Progenitor cell of endocrine pancreas (in vitro differentiated cells): ENCODE data around the gene COL7A1. TPM values are rescaled to one million over a fixed set of nuclear protein-coding genes. Genes with fewer than 3 reads are reported as not detected.

Source experiments
- DNase-seq: peaks from one replicate; pipeline ENCODE4 v3.0.0; 2021; ENCODE audit warnings: low spot score; ENCODE audit not compliant: unreplicated experiment
- H3K27ac Mint-ChIP-seq: 2 replicates; pipeline ENCODE4 v1.8.0; 2021; ENCODE audit warnings: mild to moderate bottlenecking, moderate library complexity, mixed read lengths
- H3K27me3 Mint-ChIP-seq: 2 replicates; pipeline ENCODE4 v1.8.0; 2021; ENCODE audit warnings: mixed read lengths
- H3K36me3 Mint-ChIP-seq: 2 replicates; pipeline ENCODE4 v1.8.0; 2022; ENCODE audit warnings: mixed read lengths; ENCODE audit not compliant: insufficient read depth
- H3K4me1 Mint-ChIP-seq: 2 replicates; pipeline ENCODE4 v1.8.0; 2021; ENCODE audit warnings: low read depth, mixed read lengths
- H3K4me3 Mint-ChIP-seq: 2 replicates; pipeline ENCODE4 v1.8.0; 2021; ENCODE audit warnings: low read depth, mild to moderate bottlenecking, moderate library complexity, mixed read lengths
- H3K9me3 Mint-ChIP-seq: 2 replicates; pipeline ENCODE4 v1.8.0; 2021; ENCODE audit warnings: low read depth, mixed read lengths
- total RNA-seq: library from RNA; stranded (reverse); gene quantifications from 2 replicates; pipeline ENCODE4 v1.2.1, GENCODE V29; 2021
- TF ChIP-seq, protein P1 (sequence below): fragments of 200-600 bp; sonication (generic); IDR thresholded peaks from one replicate; pipeline ENCODE4 v1.5.0; 2021; ENCODE audit warnings: antibody characterized with exemption, mild to moderate bottlenecking; ENCODE audit not compliant: unreplicated experiment

Gene COL7A1
- total RNA-seq, 1 donor from 2014 or later, result 38.4 TPM

GRCh38 chr3:48544141-48544540 lies 51.0 kb downstream of the COL7A1 start:
- H3K36me3 Mint-ChIP-seq, result peaks cover 18% of the 10 kb centered on the region
- H3K4me3 Mint-ChIP-seq, result no peak overlapping the region
- DNase-seq, result no peak
- H3K27ac Mint-ChIP-seq, result no peak overlapping the region
- no peaks in the 10 kb centered on the region for H3K4me1 Mint-ChIP-seq
- TF ChIP-seq, protein P1, sequence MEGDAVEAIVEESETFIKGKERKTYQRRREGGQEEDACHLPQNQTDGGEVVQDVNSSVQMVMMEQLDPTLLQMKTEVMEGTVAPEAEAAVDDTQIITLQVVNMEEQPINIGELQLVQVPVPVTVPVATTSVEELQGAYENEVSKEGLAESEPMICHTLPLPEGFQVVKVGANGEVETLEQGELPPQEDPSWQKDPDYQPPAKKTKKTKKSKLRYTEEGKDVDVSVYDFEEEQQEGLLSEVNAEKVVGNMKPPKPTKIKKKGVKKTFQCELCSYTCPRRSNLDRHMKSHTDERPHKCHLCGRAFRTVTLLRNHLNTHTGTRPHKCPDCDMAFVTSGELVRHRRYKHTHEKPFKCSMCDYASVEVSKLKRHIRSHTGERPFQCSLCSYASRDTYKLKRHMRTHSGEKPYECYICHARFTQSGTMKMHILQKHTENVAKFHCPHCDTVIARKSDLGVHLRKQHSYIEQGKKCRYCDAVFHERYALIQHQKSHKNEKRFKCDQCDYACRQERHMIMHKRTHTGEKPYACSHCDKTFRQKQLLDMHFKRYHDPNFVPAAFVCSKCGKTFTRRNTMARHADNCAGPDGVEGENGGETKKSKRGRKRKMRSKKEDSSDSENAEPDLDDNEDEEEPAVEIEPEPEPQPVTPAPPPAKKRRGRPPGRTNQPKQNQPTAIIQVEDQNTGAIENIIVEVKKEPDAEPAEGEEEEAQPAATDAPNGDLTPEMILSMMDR, result no peak
- H3K9me3 Mint-ChIP-seq, result no peaks in the 10 kb centered on the region
- no peaks in the 10 kb centered on the region for H3K27me3 Mint-ChIP-seq

DNA sequence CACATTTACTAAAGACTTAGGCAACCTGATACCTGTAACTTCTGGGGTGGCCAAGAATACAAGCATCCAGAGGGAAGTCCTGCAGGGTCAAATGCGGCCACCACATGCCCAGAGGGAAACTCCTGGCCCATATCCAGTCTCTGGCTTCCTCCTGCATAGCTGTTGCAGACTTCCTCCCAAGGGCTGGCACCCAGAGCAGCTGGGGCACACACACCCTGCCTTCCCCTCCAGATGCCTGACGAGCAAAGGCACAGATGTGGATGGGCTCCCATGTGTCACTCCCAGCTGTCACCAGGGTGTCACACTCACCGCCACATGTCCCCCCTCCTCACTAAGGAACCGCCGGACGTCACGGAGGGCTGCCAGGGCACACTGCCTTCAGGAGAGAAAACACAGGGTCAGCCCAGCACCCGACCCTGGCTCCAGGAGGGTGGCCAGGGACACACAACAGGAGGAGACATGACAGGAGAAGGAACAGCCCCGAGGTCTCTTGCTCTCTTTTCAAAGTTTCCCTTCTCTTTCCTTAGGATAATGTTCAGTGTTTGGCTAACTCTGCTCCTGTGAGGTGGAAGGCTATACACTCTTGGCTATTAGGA lies 51.8 kb downstream of the COL7A1 start:
- H3K27ac Mint-ChIP-seq, result no peak overlapping the region
- H3K36me3 Mint-ChIP-seq, result peaks cover 17% of the 10 kb centered on the region
- H3K27me3 Mint-ChIP-seq, result no peaks in the 10 kb centered on the region
- TF ChIP-seq, protein P1, result no peak
- H3K4me1 Mint-ChIP-seq, result no peaks in the 10 kb centered on the region
- H3K9me3 Mint-ChIP-seq, result no peaks in the 10 kb centered on the region
- DNase-seq, result no peak
- no peak overlapping the region for H3K4me3 Mint-ChIP-seq

DNA sequence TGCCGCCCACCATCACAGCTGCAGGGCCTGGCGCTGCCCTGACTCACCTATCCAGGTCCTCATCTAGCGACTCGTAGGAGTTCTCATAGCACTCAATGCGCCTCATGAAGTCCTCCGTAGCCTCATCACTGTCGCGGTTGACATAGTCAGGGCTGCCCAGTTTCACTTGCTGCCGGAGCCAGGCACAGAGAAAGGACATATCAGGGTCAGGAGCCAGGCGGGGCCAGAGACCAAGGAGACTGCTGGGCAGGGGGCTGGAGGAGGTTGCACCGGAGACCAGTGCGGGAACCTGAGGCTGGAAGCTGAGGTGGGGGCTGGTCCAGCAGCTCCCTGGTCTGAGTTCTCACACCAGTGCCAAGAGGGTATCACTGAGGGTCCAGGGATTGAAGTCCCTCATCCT lies 56.7 kb downstream of the COL7A1 start:
- peaks cover 18% of the 10 kb centered on the region for H3K36me3 Mint-ChIP-seq
- no peaks in the 10 kb centered on the region for H3K4me1 Mint-ChIP-seq
- no peak for DNase-seq

DNA sequence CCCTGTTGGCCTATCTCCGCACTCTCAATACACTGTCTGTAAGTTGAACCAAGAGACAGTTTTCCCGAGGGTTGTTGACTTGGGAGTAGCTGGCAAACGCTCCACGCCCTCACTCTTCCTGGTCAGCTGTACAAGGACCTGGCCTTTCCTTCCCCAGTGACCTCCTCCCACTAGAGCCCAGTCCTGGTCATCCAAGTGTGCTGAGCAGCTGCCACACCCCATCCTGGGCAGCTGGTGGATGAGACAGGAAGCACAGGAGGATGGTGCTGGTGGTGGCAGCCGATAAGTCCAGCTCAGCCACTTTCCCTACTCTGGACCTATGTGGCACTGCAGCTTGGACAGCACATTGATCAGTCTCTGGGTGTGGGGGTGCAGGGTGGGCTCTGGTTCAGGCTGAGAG lies 58.3 kb downstream of the COL7A1 start:
- peaks cover 15% of the 10 kb centered on the region for H3K36me3 Mint-ChIP-seq
- H3K27ac Mint-ChIP-seq, result no peak overlapping the region
- no peaks in the 10 kb centered on the region for H3K4me1 Mint-ChIP-seq
- TF ChIP-seq, protein P1, result no peak
- no peaks in the 10 kb centered on the region for H3K27me3 Mint-ChIP-seq
- DNase-seq, result no peak
- H3K4me3 Mint-ChIP-seq, result no peak overlapping the region
- no peaks in the 10 kb centered on the region for H3K9me3 Mint-ChIP-seq

More for the DNA sequence above, 56.7 kb downstream of the COL7A1 start:
- TF ChIP-seq, protein P1, result no peak
- Mint-ChIP-seq H3K9me3 (no peaks in the 10 kb centered on the region), H3K27me3 (no peaks in the 10 kb centered on the region), H3K4me3 (no peak overlapping the region), H3K27ac (no peak overlapping the region)

- Mint-ChIP-seq H3K27ac (no peak overlapping the region), H3K4me1 (no peaks in the 10 kb centered on the region), H3K27me3 (no peaks in the 10 kb centered on the region), H3K36me3 (peaks cover 14% of the 10 kb centered on the region), H3K4me3 (no peak overlapping the region), H3K9me3 (no peaks in the 10 kb centered on the region)
- DNase-seq, result no peak
- TF ChIP-seq, protein P1, result no peak
Measured at GRCh38 chr3:48536116-48536515, 59.0 kb downstream of the COL7A1 start.
